ENCODE results near the gene CST7.
A peak's percentile ranks its signal among the peaks of the same experiment; 100 is the strongest.
"Not testable (repeated sequence)": the region's sequence is repeated elsewhere in the genome, so short reads cannot be mapped to it uniquely, and the experiment has no call there.

The CST7 gene, protein sequence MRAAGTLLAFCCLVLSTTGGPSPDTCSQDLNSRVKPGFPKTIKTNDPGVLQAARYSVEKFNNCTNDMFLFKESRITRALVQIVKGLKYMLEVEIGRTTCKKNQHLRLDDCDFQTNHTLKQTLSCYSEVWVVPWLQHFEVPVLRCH

GRCh38 chr20:24948939-24949679 is at the start of gene CST7:
Gene CST7, plus strand, starts transcription at chr20:24949269. Its CDS starts 237 bp downstream, at chr20:24949506.
- DNase-seq (ENCODE audit: low read depth): no peak

DNA sequence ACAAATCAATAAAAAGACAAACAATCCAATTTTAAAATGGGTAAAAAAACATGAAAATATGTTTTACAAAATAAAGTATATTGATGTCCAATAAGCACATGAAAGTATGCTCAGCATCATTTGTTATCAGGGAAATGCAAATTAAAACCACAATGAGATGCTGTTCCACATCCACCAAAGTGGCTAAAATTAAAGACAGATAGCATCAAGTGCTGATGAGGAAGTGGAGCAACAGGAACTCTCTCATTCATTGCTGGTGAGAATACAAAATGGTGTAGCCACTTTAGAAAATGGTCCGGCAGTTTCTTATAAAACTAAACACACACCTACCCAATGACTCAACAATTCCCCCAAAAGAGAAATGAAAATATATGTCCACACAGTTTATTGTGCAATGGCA is 42.3 kb upstream of the CST7 start:
- DNase-seq (ENCODE audit: low read depth): no peak

GRCh38 chr20:24908642-24909041 is 40.4 kb upstream of the CST7 start:
- no peak for DNase-seq (ENCODE audit: low read depth)

DNA sequence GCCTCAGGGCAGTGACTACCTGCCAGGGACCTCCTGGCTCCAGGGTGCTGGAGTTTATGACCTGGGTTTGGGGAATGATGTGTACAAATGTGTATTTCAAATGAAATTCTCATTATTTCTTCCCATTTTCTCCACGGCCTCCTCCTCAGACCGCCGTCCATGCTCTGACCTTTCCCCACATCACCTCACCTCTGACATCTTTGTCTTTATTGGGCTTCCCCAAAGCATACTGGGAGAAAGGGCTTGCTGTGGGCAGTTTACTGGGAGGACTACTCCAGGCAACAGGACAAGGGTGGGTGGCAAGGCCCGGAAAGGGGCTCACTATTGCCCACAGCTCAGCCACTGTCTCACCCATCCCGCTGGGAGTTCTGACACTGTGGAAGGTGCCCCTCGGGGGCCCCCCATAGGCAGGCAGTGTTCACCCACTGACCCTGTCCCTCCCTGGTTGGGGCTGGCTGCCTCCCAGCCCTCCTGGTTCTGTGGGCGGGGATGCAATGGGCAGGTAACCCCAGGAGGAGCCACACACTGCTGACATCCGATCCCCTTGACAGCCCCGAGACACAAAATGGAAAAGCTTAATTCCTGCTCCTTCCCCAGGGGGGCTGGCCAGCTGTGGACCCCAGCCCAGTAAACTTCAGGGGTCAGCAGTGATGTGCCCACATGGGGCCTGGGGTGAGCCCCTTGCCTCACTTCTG is 39.8 kb upstream of the CST7 start:
- no peak for DNase-seq (ENCODE audit: low read depth)

- no peak for DNase-seq (ENCODE audit: low read depth)
Measured at GRCh38 chr20:24909861-24910260, 39.2 kb upstream of the CST7 start.

DNA sequence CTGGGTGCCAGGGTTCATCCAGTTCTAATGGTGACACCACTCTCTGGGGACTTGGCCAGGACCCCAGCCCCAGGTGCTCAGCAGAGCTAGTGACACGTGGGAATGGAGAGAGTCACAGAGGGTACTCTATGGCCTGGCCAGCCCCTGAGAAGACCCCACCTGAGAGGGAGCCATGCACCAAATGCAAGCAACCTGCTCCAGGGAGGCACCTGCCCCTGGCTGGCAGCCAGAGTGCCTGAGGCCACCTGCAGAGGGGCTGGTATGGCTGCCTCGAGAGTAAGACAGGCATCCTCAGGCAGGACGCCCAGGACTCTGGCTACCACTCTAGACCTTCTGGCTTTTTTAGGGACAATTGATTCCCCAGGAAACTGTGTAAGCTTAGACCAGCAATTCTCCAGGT is 38.6 kb upstream of the CST7 start:
- DNase-seq (ENCODE audit: low read depth): no peak

GRCh38 chr20:24911461-24911860 is 37.6 kb upstream of the CST7 start:
- DNase-seq (ENCODE audit: low read depth): no peak

GRCh38 chr20:24912397-24913075 is 36.5 kb upstream of the CST7 start:
- no peak for DNase-seq (ENCODE audit: low read depth)

DNA sequence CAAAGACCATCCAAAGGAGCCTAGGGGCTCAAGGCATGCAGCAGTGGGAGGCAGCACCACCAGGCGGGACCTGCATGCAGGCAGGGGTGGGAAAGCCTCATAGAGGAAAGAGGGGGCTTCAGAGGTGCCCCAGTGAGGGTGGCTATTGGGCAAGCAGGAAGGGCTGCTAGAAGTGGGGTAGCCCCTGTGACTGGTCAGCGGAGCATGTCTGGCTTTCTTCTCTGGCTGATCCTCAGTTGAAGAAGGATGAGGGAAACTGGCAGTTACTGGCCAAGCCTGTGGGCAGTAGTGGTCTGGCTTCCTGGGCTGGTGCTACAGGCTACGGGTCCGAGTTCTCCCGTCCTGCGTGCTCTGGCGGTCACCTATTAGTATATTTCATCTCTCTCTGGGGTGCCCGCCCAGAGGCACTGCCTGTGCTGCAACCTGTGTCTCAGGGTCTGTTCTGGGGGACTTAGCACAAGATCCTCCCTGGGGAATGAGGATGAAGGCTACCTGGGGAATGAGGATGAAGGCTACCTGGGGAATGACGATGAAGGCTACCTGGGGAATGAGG is 35.9 kb upstream of the CST7 start:
- DNase-seq (ENCODE audit: low read depth): no peak

GRCh38 chr20:24914388-24915241 is 34.5 kb upstream of the CST7 start:
- DNase-seq (ENCODE audit: low read depth): no peak

DNA sequence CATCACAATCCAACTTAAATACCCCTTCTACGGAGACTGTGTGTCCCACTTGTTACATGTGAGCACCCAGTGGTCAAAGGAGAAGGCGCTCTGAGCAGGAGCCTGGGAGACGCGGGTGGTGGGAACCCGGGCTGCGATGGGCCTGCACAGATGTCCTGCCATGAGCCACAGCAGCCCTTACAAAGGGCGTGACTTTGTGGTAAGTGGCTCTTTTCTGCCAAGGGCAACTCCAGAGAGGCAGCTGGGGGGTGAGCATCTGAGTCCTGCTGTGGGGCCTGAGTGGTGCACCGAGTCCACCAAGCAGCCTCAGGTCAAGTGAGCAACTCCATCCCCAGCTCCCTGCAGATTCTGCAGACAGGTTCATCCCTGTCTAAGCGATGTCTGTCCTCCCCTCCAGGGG is 33.6 kb upstream of the CST7 start:
- DNase-seq (ENCODE audit: low read depth): no peak

DNA sequence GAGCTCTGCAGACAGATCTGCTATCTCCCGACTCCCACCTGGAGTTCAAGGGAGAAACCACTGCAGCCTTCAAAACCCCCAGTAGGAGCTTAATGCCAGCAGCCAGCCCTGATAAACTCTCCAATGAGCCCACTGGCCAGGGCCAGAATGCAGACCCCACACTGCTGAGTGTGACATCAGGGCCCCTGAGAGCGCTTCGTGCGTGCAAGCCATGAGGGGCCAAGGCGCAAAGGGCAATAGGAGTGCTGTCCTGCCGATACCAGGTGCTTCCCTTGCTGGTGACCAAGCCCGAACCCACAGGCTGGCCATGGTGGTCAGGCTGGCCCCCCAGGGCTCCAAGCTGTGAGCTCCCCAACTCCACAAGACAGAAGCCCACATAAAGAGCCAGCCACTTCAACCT is 33.2 kb upstream of the CST7 start:
- no peak for DNase-seq (ENCODE audit: low read depth)

DNA sequence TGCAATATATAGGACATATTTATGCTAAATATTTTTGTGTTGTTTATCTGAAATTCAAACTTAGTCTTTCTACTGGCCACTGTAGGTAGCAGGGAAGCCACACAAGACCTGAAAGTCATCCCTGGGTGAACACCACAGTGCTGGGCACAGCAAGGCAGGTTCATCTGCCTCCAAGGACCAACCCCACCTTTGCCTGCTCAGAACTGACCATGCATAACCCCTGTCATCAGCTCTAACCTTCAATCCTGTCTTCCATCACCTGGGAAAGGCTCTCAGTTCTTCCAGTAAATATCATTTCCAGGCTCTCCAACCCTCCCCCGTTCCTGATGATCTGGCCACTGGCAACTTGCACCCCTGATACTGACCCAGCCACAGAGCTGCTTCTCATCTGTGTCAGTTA is 32.7 kb upstream of the CST7 start:
- DNase-seq (ENCODE audit: low read depth): no peak

GRCh38 chr20:24917056-24917455 is 32.0 kb upstream of the CST7 start:
- DNase-seq (ENCODE audit: low read depth): no peak

DNA sequence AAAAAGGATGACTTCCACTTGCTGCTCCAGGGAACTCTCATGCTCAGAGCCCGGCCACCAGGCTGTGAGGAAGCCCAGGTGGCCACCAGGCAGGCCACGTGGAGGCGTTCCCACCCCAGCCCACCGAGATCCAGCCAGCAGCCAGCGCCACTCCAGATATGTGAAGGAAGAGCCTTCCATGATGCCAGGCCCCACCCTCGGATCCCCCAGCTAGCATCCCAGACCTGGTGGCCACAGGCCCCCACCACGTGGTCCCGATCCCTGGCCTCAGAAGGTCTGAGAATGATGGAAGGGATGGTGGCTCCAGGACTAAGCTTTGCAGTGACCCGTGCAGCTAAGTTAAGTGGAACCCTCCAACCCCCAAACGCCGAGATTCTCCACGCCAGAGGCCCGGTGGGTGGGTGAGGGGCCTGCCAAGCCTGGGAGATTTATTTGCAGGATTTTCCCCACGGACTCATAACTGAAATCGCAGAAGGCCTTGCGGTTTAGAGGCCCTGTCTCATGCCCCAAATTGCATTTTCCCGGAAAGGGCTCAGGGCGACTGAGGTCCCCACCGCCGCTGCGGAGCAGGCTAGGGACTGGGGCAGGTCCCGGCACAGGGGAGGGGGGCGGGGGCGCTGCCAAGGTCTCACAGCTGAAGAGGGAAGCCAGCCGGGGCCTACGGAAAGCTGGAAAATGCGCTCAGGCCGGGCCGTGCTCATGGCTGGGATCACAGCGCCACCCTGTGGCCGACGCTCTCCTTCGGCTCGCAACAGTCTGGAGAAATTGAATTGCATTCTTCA is 31.1 kb upstream of the CST7 start:
- peak; percentile 36 for DNase-seq (ENCODE audit: low read depth)

DNA sequence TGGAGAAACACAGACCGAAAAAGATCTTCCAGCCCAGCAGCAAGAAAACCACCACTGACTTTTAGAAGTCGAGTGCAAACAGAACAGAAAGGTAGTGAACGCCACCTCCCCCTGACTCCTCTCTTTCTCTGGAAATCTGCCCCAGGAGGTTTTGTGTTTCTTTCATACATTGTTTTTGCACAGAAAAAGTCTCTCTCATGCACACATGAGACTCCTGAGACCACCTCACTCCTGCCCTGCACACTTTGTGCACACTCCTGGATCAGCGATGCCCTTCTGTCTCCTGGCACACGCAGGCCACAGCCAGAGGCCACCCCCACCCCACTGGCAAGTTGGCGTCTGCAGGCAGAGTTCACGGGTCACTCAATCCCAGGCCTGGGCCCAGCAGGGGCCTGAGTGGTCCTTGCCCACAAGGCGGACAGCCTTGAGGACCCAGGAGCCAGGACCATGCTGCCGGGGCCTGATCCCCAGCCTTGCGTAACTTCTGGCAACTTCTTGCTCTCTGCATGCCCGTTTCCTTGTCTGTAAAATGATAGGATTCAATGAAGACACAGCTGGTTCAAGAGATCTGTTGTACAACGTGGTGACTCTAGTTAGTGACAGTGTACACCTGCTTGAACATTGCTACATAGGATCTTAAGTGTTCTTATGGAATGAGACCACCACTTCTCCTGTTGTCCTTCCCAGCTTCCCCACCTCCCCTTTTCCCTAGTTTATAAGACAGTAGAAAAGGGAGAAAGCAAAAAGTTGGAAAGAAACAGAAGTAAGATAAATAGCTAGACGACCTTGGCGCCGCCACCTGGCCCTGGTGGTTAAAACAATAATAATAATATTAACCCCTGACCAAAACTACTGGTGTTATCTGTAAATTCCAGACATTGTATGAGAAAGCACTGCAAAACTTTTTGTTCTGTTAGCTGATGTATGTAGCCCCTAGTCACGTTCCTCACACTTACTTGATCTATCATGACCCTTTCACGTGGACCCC is 30.2 kb upstream of the CST7 start:
- no peak for DNase-seq (ENCODE audit: low read depth)

- not testable (repeated sequence) for DNase-seq (ENCODE audit: low read depth)
Measured at GRCh38 chr20:24919665-24920064, 29.4 kb upstream of the CST7 start.

- DNase-seq (ENCODE audit: low read depth): not testable (repeated sequence)
Measured at GRCh38 chr20:24920706-24921105, 28.4 kb upstream of the CST7 start.

GRCh38 chr20:24929259-24929658 is 19.8 kb upstream of the CST7 start:
- not testable (repeated sequence) for DNase-seq (ENCODE audit: low read depth)

All from HS-27A (cell line).